GM19452 (cell line): ENCODE data around the gene NTSR1.

Experiments
- ATAC-seq: cut with Tn5 transposase; IDR thresholded peaks from one replicate; pipeline ENCODE4 v1.9.1; 2021; ENCODE audit not compliant: unreplicated experiment

NTSR1 gene

GRCh38 chr20:62797671-62798532 lies 89.3 kb downstream of the NTSR1 start:
- ATAC-seq, result no peak

- ATAC-seq, result no peak
These were observed 90.4 kb downstream of the NTSR1 start for GRCh38 chr20:62799036-62799435.

- ATAC-seq, result no peak
These were observed 90.8 kb downstream of the NTSR1 start for GRCh38 chr20:62799459-62799858.

GRCh38 chr20:62799873-62800272 lies 91.2 kb downstream of the NTSR1 start:
- ATAC-seq, result no peak

GRCh38 chr20:62800314-62801259 lies 92.0 kb downstream of the NTSR1 start:
- ATAC-seq, result no peak

GRCh38 chr20:62801284-62802010 lies 92.8 kb downstream of the NTSR1 start:
- no peak for ATAC-seq

GRCh38 chr20:62802026-62802712 lies 93.5 kb downstream of the NTSR1 start:
- ATAC-seq, result no peak

- ATAC-seq, result peak; percentile 6
These were observed 95.5 kb downstream of the NTSR1 start for GRCh38 chr20:62804021-62804626.

GRCh38 chr20:62804627-62805154 lies 96.1 kb downstream of the NTSR1 start, which contains the start of gene OGFR:
Gene OGFR (plus strand): TSS chr20:62804835. CDS start chr20:62804860, 25 bp downstream.
- ATAC-seq, result peak; percentile 60

GRCh38 chr20:62805155-62805710 lies 96.6 kb downstream of the NTSR1 start:
- ATAC-seq, result peak; percentile 13

GRCh38 chr20:62805711-62806382 lies 97.2 kb downstream of the NTSR1 start:
- no peak for ATAC-seq

GRCh38 chr20:62806383-62807050 lies 97.9 kb downstream of the NTSR1 start:
- no peak for ATAC-seq

GRCh38 chr20:62807444-62808210 lies 99.0 kb downstream of the NTSR1 start:
- no peak for ATAC-seq

GRCh38 chr20:62808211-62808865 lies 99.7 kb downstream of the NTSR1 start:
- no peak for ATAC-seq

GRCh38 chr20:62809530-62810428 lies 101.1 kb downstream of the NTSR1 start:
- no peak for ATAC-seq

GRCh38 chr20:62811320-62811719 lies 102.7 kb downstream of the NTSR1 start:
- ATAC-seq, result no peak
